Measurements from ENCODE around the gene SALL2.

Gene SALL2

GRCh38 chr14:21476523-21476924 lies 49.6 kb downstream of the SALL2 start:
- DNase-seq, result no peak

DNA sequence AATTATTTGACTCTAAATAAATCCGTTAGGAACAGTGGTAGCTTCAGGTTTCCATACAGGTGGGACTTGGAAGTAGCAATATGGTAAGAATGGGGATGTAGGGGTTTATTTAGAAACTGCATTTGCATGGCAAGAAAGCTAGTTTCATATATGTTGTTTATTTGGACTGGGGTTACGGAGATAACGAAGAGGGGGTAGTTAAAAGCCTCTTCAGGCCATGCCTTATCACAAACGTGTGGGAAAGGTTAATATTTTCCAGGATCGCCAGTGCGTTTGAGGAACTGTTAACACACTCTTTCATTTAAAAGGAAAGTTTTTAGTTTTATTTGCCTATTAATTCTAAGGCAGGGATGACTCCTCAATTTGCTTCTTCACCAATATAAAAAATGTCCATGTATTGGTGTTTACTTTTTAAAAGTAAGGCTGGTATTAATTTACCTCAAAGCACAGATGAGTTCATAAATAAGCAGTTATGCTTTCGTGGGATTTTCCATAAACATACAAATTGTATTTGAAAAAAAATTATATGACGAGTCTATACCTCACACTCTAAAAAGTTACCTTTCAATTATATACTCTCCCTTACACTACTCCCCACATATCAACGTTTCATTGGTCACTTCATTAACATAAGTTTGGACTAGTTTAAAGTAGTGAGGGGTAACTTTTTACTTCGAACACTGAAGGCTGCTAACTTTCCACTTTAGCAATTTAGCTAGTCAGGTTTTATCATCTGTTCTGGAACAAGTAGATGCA lies 50.2 kb downstream of the SALL2 start:
- no peak for DNase-seq

Data from NCI-H187 treated with DMSO at 0.1 percent for 48 hours (cell line).